ENCODE data around the gene SOX15.
A peak's percentile ranks its signal among the peaks of the same experiment; 100 is the strongest.

SOX15 gene

GRCh38 chr17:7561589-7562207 lies 28.2 kb downstream of the SOX15 start, which contains the start of gene SENP3:
Gene SENP3, plus strand, starts transcription at chr17:7561919. Its CDS starts 1,158 bp downstream, at chr17:7563077.
- Histone ChIP-seq H3K9me3 (ENCODE audit: insufficient read depth, low read depth, low read length) (no peaks in the 10 kb centered on the region), H3K36me3 (ENCODE audit: insufficient read depth, low read length) (peaks cover 14% of the 10 kb centered on the region; the same call in 1 of the 2 replicates), H3K4me2 (ENCODE audit: low read depth, low read length, poor library complexity, severe bottlenecking) (peak within 1 kb of the TSS; percentile 97), H3K9me2 (replicated peaks; ENCODE audit: low read depth, low read length) (no peaks in the 10 kb centered on the region), H3K4me3 (ENCODE audit: low read length, poor library complexity, severe bottlenecking) (peak within 1 kb of the TSS; percentile 82), H3F3A (ENCODE audit: low read depth) (0 out of 2 replicates have a peak, but pooled peaks cover 4% of the 10 kb centered on the region), H3K27me3 (ENCODE audit: insufficient read depth, low read length, poor library complexity, severe bottlenecking) (no peaks in the 10 kb centered on the region), H3K9ac (ENCODE audit: low read depth, low read length, poor library complexity, severe bottlenecking) (peak within 1 kb of the TSS; percentile 89), H3K79me2 (ENCODE audit: insufficient read depth, low read length) (peaks cover 44% of the 10 kb centered on the region), H3K4me1 (ENCODE audit: insufficient read depth, low read length, poor library complexity, severe bottlenecking) (peaks cover 12% of the 10 kb centered on the region), H2AFZ (ENCODE audit: low read length) (peak within 1 kb of the TSS; percentile 89), H4K20me1 (ENCODE audit: insufficient read depth, low read length, poor library complexity, severe bottlenecking) (peaks cover 12% of the 10 kb centered on the region)
- TF ChIP-seq EZH2phosphoT487 (IDR thresholded peaks at IDR 0.05; ENCODE audit: borderline replicate concordance) (no peak), CTCF (conservative IDR thresholded peaks at IDR 0.05; ENCODE audit: low read length) (no peak)

- peak overlapping the region; percentile 89 for H2AFZ ChIP-seq (ENCODE audit: low read length)
- no peaks in the 10 kb centered on the region for H3K9me2 ChIP-seq (replicated peaks; ENCODE audit: low read depth, low read length)
- no peaks in the 10 kb centered on the region for H3K27me3 ChIP-seq (ENCODE audit: insufficient read depth, low read length, poor library complexity, severe bottlenecking)
- H3K4me1 ChIP-seq (ENCODE audit: insufficient read depth, low read length, poor library complexity, severe bottlenecking): peaks cover 12% of the 10 kb centered on the region
- peaks cover 44% of the 10 kb centered on the region for H3K79me2 ChIP-seq (ENCODE audit: insufficient read depth, low read length)
- peak overlapping the region; percentile 89 for H3K9ac ChIP-seq (ENCODE audit: low read depth, low read length, poor library complexity, severe bottlenecking)
- TF ChIP-seq EZH2phosphoT487 (IDR thresholded peaks at IDR 0.05; ENCODE audit: borderline replicate concordance) (no peak), CTCF (conservative IDR thresholded peaks at IDR 0.05; ENCODE audit: low read length) (peak; percentile 70)
- peak overlapping the region; percentile 82 for H3K4me3 ChIP-seq (ENCODE audit: low read length, poor library complexity, severe bottlenecking)
- H3F3A ChIP-seq (ENCODE audit: low read depth): 0 out of 2 replicates have a peak, but pooled peaks cover 4% of the 10 kb centered on the region
- peaks cover 14% of the 10 kb centered on the region; the same call in 1 of the 2 replicates for H3K36me3 ChIP-seq (ENCODE audit: insufficient read depth, low read length)
- H4K20me1 ChIP-seq (ENCODE audit: insufficient read depth, low read length, poor library complexity, severe bottlenecking): peaks cover 12% of the 10 kb centered on the region
- peak overlapping the region; percentile 97 for H3K4me2 ChIP-seq (ENCODE audit: low read depth, low read length, poor library complexity, severe bottlenecking)
- H3K9me3 ChIP-seq (ENCODE audit: insufficient read depth, low read depth, low read length): no peaks in the 10 kb centered on the region
Observed at GRCh38 chr17:7561028-7561575, 28.8 kb downstream of the SOX15 start.

- H3K4me1 ChIP-seq (ENCODE audit: insufficient read depth, low read length, poor library complexity, severe bottlenecking): peaks cover 12% of the 10 kb centered on the region
- H3K9ac ChIP-seq (ENCODE audit: low read depth, low read length, poor library complexity, severe bottlenecking): peak overlapping the region; percentile 55
- TF ChIP-seq CTCF (conservative IDR thresholded peaks at IDR 0.05; ENCODE audit: low read length) (no peak), EZH2phosphoT487 (IDR thresholded peaks at IDR 0.05; ENCODE audit: borderline replicate concordance) (no peak)
- H3F3A ChIP-seq (ENCODE audit: low read depth): 0 out of 2 replicates have a peak, but pooled peaks cover 4% of the 10 kb centered on the region
- H3K27me3 ChIP-seq (ENCODE audit: insufficient read depth, low read length, poor library complexity, severe bottlenecking): no peaks in the 10 kb centered on the region
- H3K4me2 ChIP-seq (ENCODE audit: low read depth, low read length, poor library complexity, severe bottlenecking): peak overlapping the region; percentile 97
- peak overlapping the region; percentile 82 for H3K4me3 ChIP-seq (ENCODE audit: low read length, poor library complexity, severe bottlenecking)
- no peaks in the 10 kb centered on the region for H3K9me2 ChIP-seq (replicated peaks; ENCODE audit: low read depth, low read length)
- H3K36me3 ChIP-seq (ENCODE audit: insufficient read depth, low read length): peaks cover 10% of the 10 kb centered on the region; the same call in 1 of the 2 replicates
- H2AFZ ChIP-seq (ENCODE audit: low read length): no peak overlapping the region
- no peaks in the 10 kb centered on the region for H3K9me3 ChIP-seq (ENCODE audit: insufficient read depth, low read depth, low read length)
- peaks cover 12% of the 10 kb centered on the region for H4K20me1 ChIP-seq (ENCODE audit: insufficient read depth, low read length, poor library complexity, severe bottlenecking)
- H3K79me2 ChIP-seq (ENCODE audit: insufficient read depth, low read length): peaks cover 37% of the 10 kb centered on the region
Observed at GRCh38 chr17:7560172-7561027, 29.5 kb downstream of the SOX15 start.
